Measurements from ENCODE around the gene RALB. TPM values are rescaled to one million over a fixed set of nuclear protein-coding genes. Genes with fewer than 3 reads are reported as not detected.

Gene RALB
- total and polyA plus RNA-seq, 2 of the 8 experiments (the other 6 are each of a cell fraction or from before 2014, with no cell fraction given): 12.0 to 16.6 TPM

DNA sequence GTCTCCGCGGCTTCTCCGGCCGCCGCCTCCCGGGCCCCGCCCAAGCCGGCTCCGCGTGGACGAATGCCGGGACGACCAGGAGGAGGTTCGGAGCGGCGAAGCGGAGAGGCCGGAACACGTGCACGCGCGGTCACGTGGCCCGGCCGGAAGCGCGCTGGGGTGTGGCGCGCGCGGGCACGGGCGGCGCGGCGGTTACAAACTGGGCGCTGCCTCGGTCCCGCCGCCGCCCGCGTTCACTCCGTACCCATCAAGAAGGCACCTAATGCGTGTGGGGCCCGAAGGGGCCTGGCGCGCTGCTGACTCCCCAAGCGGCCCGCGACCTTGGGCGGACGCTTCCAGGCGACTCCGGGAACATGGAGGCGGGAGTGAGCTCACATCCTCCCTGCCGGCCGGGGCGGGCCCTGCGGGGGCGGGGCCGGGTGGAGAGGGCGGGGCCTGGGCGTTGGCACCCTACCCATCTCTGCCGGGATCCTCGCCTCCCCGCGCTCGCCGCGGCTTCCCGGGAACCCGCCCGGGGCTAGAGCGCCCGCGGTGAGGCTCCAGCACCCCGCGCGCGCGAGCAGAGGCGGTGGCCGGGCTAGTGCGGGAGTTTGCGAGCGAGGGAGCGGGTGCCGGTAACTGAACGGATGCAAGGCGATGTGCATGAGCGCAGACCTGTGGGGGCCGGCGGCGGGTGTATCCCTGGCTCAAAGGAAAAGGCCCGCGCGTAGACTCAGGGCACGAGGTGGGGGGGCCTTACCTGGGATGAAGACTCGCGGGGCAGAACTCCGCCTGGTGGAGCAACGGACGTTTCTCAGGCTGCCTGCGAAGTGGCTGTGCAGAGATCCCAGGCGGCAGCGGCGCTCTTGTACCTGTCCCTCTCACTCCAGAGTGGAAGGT lies 29.4 kb upstream of the RALB start, which contains the start of gene TMEM185B (continued):
- no peak for TF ChIP-seq HDAC6 (IDR thresholded peaks at IDR 0.05; ENCODE audit: low read depth, low read length)
- TF ChIP-seq KDM4A (IDR thresholded peaks at IDR 0.05; ENCODE audit: low read depth, low read length, severe bottlenecking): peak; percentile 100
- TF ChIP-seq TCF12 (IDR thresholded peaks at IDR 0.05; ENCODE audit: low read depth, low read length): no peak
- peak; percentile 18; the same call in 1 of the 2 replicates for TF ChIP-seq KDM1A (IDR thresholded peaks at IDR 0.05; ENCODE audit: borderline replicate concordance, low read length)
- TF ChIP-seq TAF7 (optimal IDR thresholded peaks at IDR 0.05; ENCODE audit: borderline replicate concordance, low read depth, low read length): no peak
- no peak for TF ChIP-seq CEBPB (IDR thresholded peaks at IDR 0.05; ENCODE audit: low read depth, low read length)
- no peak for TF ChIP-seq SAP30 (IDR thresholded peaks at IDR 0.05; ENCODE audit: insufficient read depth, insufficient replicate concordance, low read length)
- TF ChIP-seq RNF2 (IDR thresholded peaks at IDR 0.05; ENCODE audit: borderline replicate concordance, low read depth, low read length, missing control alignments, poor library complexity, severe bottlenecking): no peak
- no peak for TF ChIP-seq SIRT6 (IDR thresholded peaks at IDR 0.05; ENCODE audit: low read length)
- TF ChIP-seq, protein P1, sequence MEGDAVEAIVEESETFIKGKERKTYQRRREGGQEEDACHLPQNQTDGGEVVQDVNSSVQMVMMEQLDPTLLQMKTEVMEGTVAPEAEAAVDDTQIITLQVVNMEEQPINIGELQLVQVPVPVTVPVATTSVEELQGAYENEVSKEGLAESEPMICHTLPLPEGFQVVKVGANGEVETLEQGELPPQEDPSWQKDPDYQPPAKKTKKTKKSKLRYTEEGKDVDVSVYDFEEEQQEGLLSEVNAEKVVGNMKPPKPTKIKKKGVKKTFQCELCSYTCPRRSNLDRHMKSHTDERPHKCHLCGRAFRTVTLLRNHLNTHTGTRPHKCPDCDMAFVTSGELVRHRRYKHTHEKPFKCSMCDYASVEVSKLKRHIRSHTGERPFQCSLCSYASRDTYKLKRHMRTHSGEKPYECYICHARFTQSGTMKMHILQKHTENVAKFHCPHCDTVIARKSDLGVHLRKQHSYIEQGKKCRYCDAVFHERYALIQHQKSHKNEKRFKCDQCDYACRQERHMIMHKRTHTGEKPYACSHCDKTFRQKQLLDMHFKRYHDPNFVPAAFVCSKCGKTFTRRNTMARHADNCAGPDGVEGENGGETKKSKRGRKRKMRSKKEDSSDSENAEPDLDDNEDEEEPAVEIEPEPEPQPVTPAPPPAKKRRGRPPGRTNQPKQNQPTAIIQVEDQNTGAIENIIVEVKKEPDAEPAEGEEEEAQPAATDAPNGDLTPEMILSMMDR (IDR thresholded peaks at IDR 0.05; ENCODE audit: control extremely low read depth in 1 of 3, insufficient read depth in 1 of 3, low read depth in 1 of 3, low read length in 3 of 3): peak; percentile 30 to 50 (median 49); a peak in 3 of 4 replicates
- no peak for TF ChIP-seq CHD2 (IDR thresholded peaks at IDR 0.05; ENCODE audit: low read length)
- no peak for TF ChIP-seq EZH2 (IDR thresholded peaks at IDR 0.05; ENCODE audit: low read depth, low read length, severe bottlenecking)
- TF ChIP-seq JUN (IDR thresholded peaks at IDR 0.05; ENCODE audit: low read depth, low read length): no peak
- 0 out of 2 replicates have a peak, but pooled peaks have one; percentile 73 for TF ChIP-seq GABPA (IDR thresholded peaks at IDR 0.05; ENCODE audit: borderline replicate concordance, insufficient read depth, low read length)
- no peak for TF ChIP-seq TEAD4 (IDR thresholded peaks at IDR 0.05; ENCODE audit: low read depth, low read length)
- TF ChIP-seq, protein P2, sequence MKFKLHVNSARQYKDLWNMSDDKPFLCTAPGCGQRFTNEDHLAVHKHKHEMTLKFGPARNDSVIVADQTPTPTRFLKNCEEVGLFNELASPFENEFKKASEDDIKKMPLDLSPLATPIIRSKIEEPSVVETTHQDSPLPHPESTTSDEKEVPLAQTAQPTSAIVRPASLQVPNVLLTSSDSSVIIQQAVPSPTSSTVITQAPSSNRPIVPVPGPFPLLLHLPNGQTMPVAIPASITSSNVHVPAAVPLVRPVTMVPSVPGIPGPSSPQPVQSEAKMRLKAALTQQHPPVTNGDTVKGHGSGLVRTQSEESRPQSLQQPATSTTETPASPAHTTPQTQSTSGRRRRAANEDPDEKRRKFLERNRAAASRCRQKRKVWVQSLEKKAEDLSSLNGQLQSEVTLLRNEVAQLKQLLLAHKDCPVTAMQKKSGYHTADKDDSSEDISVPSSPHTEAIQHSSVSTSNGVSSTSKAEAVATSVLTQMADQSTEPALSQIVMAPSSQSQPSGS (IDR thresholded peaks at IDR 0.05; ENCODE audit: low read length): no peak
- no peak for TF ChIP-seq POU5F1 (IDR thresholded peaks at IDR 0.05; ENCODE audit: low read depth, low read length)
- TF ChIP-seq, protein P3, sequence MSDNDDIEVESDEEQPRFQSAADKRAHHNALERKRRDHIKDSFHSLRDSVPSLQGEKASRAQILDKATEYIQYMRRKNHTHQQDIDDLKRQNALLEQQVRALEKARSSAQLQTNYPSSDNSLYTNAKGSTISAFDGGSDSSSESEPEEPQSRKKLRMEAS (IDR thresholded peaks at IDR 0.05): peak; percentile 99
- no peak for TF ChIP-seq SP2 (IDR thresholded peaks at IDR 0.05; ENCODE audit: low read length)
